GM21528 (cell line): ENCODE measurements around the gene C1QTNF8.

Experiments used
- ATAC-seq: cut with Tn5 transposase; IDR thresholded peaks from one replicate; pipeline ENCODE4 v1.9.1; 2021; ENCODE audit warnings: mild to moderate bottlenecking, moderate library complexity; ENCODE audit not compliant: unreplicated experiment, low FRiP score

C1QTNF8 gene

GRCh38 chr16:1066584-1067172 is 29.4 kb downstream of the C1QTNF8 start:
- no peak for ATAC-seq

GRCh38 chr16:1065469-1066128 is 30.4 kb downstream of the C1QTNF8 start:
- ATAC-seq: no peak

- ATAC-seq: no peak
Measured at GRCh38 chr16:1063728-1064127, 32.3 kb downstream of the C1QTNF8 start.

GRCh38 chr16:1062895-1063294 is 33.1 kb downstream of the C1QTNF8 start:
- ATAC-seq: no peak

GRCh38 chr16:1061769-1062505 is 34.1 kb downstream of the C1QTNF8 start:
- no peak for ATAC-seq

GRCh38 chr16:1060416-1061340 is 35.4 kb downstream of the C1QTNF8 start:
- ATAC-seq: no peak

GRCh38 chr16:1059310-1059709 is 36.7 kb downstream of the C1QTNF8 start:
- ATAC-seq: no peak

- no peak for ATAC-seq
Measured at GRCh38 chr16:1058216-1058615, 37.8 kb downstream of the C1QTNF8 start.

- ATAC-seq: no peak
Measured at GRCh38 chr16:1057252-1057932, 38.7 kb downstream of the C1QTNF8 start.

GRCh38 chr16:1056196-1056595 is 39.8 kb downstream of the C1QTNF8 start:
- no peak for ATAC-seq

- ATAC-seq: no peak
Measured at GRCh38 chr16:1055557-1055924, 40.5 kb downstream of the C1QTNF8 start.

- no peak for ATAC-seq
Measured at GRCh38 chr16:1054660-1055556, 41.1 kb downstream of the C1QTNF8 start.

GRCh38 chr16:1053700-1054368 is 42.2 kb downstream of the C1QTNF8 start:
- ATAC-seq: no peak

GRCh38 chr16:1053121-1053521 is 42.9 kb downstream of the C1QTNF8 start:
- no peak for ATAC-seq

- no peak for ATAC-seq
Measured at GRCh38 chr16:1052721-1053120, 43.3 kb downstream of the C1QTNF8 start.

GRCh38 chr16:1051446-1051845 is 44.6 kb downstream of the C1QTNF8 start:
- ATAC-seq: no peak

GRCh38 chr16:1050921-1051320 is 45.1 kb downstream of the C1QTNF8 start:
- no peak for ATAC-seq

- no peak for ATAC-seq
Measured at GRCh38 chr16:1050516-1050915, 45.5 kb downstream of the C1QTNF8 start.

GRCh38 chr16:1049976-1050247 is 46.1 kb downstream of the C1QTNF8 start:
- ATAC-seq: no peak
